WTC11 (cell line): ENCODE results near the gene PRX. TPM values are rescaled to one million over a fixed set of nuclear protein-coding genes. Genes with fewer than 3 reads are reported as not detected.
A peak's percentile ranks its signal among the peaks of the same experiment; 100 is the strongest.
"Not testable (repeated sequence)": the region's sequence is repeated elsewhere in the genome, so short reads cannot be mapped to it uniquely, and the experiment has no call there.

Experiments
- ATAC-seq: fragments of 200-7000 bp; cut with Tn5 transposase; 2 replicates; pipeline ENCODE4 v1.10.0; 2021; ENCODE audit warnings: mild to moderate bottlenecking, moderate library complexity
- CTCF ChIA-PET: fragments of 300-600 bp; sonication (Branson Sonifier 250); formaldehyde crosslinking; loops from one replicate; lab custom pipeline; 2021; ENCODE audit warnings: antibody characterized with exemption; lab: Charles Lee
- POLR2A ChIA-PET: fragments of 350-600 bp; sonication (Branson Sonifier 250); formaldehyde crosslinking; loops from one replicate; lab custom pipeline; 2021; ENCODE audit warnings: antibody characterized with exemption; lab: Charles Lee
- DNase-seq: peaks from one replicate; pipeline ENCODE4 v3.0.0; 2021; ENCODE audit warnings: low spot score
- H3K27ac Mint-ChIP-seq: 2 replicates; pipeline ENCODE4 v1.8.0; 2021; ENCODE audit warnings: mixed read lengths
- H3K27me3 Mint-ChIP-seq: 2 replicates; pipeline ENCODE4 v1.8.0; 2021; ENCODE audit warnings: low read depth, mild to moderate bottlenecking, moderate library complexity, mixed read lengths
- H3K36me3 Mint-ChIP-seq: 2 replicates; pipeline ENCODE4 v1.8.0; 2021; ENCODE audit warnings: mixed read lengths
- H3K4me1 Mint-ChIP-seq: 2 replicates; pipeline ENCODE4 v1.8.0; 2022; ENCODE audit warnings: mixed read lengths
- H3K4me3 Mint-ChIP-seq: 2 replicates; pipeline ENCODE4 v1.8.0; 2021; ENCODE audit warnings: mild to moderate bottlenecking, moderate library complexity, mixed read lengths
- H3K9me3 Mint-ChIP-seq: 2 replicates; pipeline ENCODE4 v1.8.0; 2021; ENCODE audit warnings: mixed read lengths
- ATF1 ChIP-seq: sonication (generic); formaldehyde crosslinking; IDR thresholded peaks from 2 replicates; pipeline ENCODE4 v1.8.1; 2023; ENCODE audit warnings: mild to moderate bottlenecking, moderate library complexity, missing genetic modification reagents
- CBFB ChIP-seq: sonication (generic); formaldehyde crosslinking; IDR thresholded peaks from 2 replicates; pipeline ENCODE4 v1.8.1; 2022; ENCODE audit warnings: mild to moderate bottlenecking, low read depth, missing genetic modification reagents
- GRHL2 ChIP-seq: fragments of 250-450 bp; sonication (Bioruptor Pico); IDR thresholded peaks from 2 replicates; pipeline ENCODE4 v1.8.0; 2022; ENCODE audit warnings: mild to moderate bottlenecking, moderate library complexity; ENCODE audit not compliant: insufficient replicate concordance, severe bottlenecking
- HMGA2 ChIP-seq: fragments of 250-450 bp; sonication (Bioruptor Pico); IDR thresholded peaks from 2 replicates; pipeline ENCODE4 v1.4.0; 2021; ENCODE audit warnings: mild to moderate bottlenecking, moderate library complexity
- NFATC4 ChIP-seq: fragments of 250-450 bp; sonication (Bioruptor Pico); IDR thresholded peaks from 2 replicates; pipeline ENCODE4 v1.9.0; 2021; ENCODE audit warnings: mild to moderate bottlenecking
- NFE2L1 ChIP-seq: sonication (generic); formaldehyde crosslinking; IDR thresholded peaks from 2 replicates; pipeline ENCODE4 v1.8.1; 2023; ENCODE audit warnings: missing genetic modification reagents
- SMAD3 ChIP-seq: sonication (generic); formaldehyde crosslinking; IDR thresholded peaks from 2 replicates; pipeline ENCODE4 v1.8.0; 2022; ENCODE audit warnings: missing genetic modification reagents, mild to moderate bottlenecking, borderline replicate concordance
- SP1 ChIP-seq: sonication (generic); formaldehyde crosslinking; conservative IDR thresholded peaks from 2 replicates; pipeline ENCODE4 v1.8.1; 2022; ENCODE audit warnings: missing genetic modification reagents
- TEAD4 ChIP-seq: sonication (generic); formaldehyde crosslinking; IDR thresholded peaks from 2 replicates; pipeline ENCODE4 v1.8.0; 2022; ENCODE audit warnings: mild to moderate bottlenecking, missing genetic modification reagents
- ZBTB21 ChIP-seq: sonication (generic); formaldehyde crosslinking; IDR thresholded peaks from 2 replicates; pipeline ENCODE4 v1.8.1; 2023; ENCODE audit warnings: mild to moderate bottlenecking, missing genetic modification reagents, borderline replicate concordance
- ZNF121 ChIP-seq: sonication (generic); formaldehyde crosslinking; IDR thresholded peaks from 2 replicates; pipeline ENCODE4 v1.8.0; 2023; ENCODE audit warnings: missing genetic modification reagents
- ZNF138 ChIP-seq: sonication (generic); formaldehyde crosslinking; conservative IDR thresholded peaks from 2 replicates; pipeline ENCODE4 v1.8.1; 2022; ENCODE audit warnings: mild to moderate bottlenecking, moderate library complexity, missing genetic modification reagents
- ZNF317 ChIP-seq: sonication (generic); formaldehyde crosslinking; IDR thresholded peaks from 2 replicates; pipeline ENCODE4 v1.8.1; 2023; ENCODE audit warnings: low read depth, mild to moderate bottlenecking, moderate library complexity, missing genetic modification reagents, borderline replicate concordance
- total RNA-seq: library from RNA; stranded (reverse); gene quantifications from 3 replicates; pipeline ENCODE4 v1.2.3, GENCODE V29; 2021
- TF ChIP-seq, protein P1 (sequence below): sonication (generic); formaldehyde crosslinking; IDR thresholded peaks from 2 replicates; pipeline ENCODE4 v1.8.1; 2023; ENCODE audit warnings: mild to moderate bottlenecking, missing genetic modification reagents
- TF ChIP-seq, protein P2 (sequence below): sonication (generic); formaldehyde crosslinking; IDR thresholded peaks from 2 replicates; pipeline ENCODE4 v1.8.1; 2022; ENCODE audit warnings: low read depth, mild to moderate bottlenecking, moderate library complexity, missing genetic modification reagents, borderline replicate concordance
- TF ChIP-seq, protein P3 (sequence below): sonication (generic); formaldehyde crosslinking; IDR thresholded peaks from 2 replicates; pipeline ENCODE4 v1.8.1; 2022; ENCODE audit warnings: low read depth, missing genetic modification reagents, borderline replicate concordance
- TF ChIP-seq, protein P4 (sequence below): sonication (generic); formaldehyde crosslinking; IDR thresholded peaks from 2 replicates; pipeline ENCODE4 v1.8.0; 2022; ENCODE audit warnings: mild to moderate bottlenecking, missing genetic modification reagents
- TF ChIP-seq, protein P5 (sequence below): fragments of 250-450 bp; sonication (Bioruptor Pico); IDR thresholded peaks from 2 replicates; pipeline ENCODE4 v1.9.0; 2021; ENCODE audit warnings: moderate library complexity, mild to moderate bottlenecking, inconsistent platforms, borderline replicate concordance

PRX gene
- total RNA-seq, 1 experiment from 2014 or later: 8.4 TPM

DNA sequence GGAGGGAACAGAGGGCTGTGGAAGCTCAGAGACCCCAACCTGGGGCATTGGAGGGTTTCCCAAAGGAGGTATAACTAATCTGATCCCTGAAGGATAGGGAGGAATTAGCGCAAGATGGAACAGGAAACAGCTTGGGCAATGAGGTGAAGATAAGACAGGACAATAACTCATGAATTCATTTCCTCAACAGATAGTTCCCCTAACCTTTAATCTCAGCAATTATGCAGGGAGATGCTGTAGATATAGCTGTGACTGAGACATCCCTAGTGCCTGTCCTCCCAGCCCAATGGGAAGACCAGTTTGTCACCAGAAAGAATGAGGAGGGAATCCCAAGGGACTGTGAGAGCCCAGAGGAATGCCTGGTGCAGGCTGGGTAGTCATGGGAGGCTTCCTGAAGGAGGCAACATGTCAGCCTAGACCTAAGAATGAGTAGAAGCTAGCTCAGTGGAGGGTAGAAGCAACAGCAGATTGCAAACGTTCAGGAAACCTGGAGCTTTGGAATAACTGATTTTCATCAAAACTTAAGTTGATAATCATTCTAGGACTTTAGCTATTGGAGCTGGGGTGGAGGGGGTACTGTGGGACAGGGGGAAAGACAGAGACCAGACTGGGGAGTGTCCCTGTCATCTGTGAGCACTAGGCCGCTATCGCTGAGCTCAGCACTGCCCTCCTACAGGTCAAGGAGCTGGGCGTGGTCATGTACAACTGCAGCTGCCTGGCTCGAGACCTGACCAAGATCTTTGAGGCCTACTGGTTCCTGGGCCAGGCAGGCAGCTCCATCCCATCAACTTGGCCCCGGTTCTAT, 42.0 kb downstream of the PRX start:
- H3K27me3 Mint-ChIP-seq: no peaks in the 10 kb centered on the region
- H3K4me1 Mint-ChIP-seq: peaks cover 6% of the 10 kb centered on the region
- peaks cover 30% of the 10 kb centered on the region for H3K36me3 Mint-ChIP-seq
- no peak overlapping the region for H3K27ac Mint-ChIP-seq
- CTCF ChIA-PET: interaction anchor here (0.8 to 0.9 kb wide), 2 partner anchors 9 to 50 kb away, joined by 3 to 5 read pairs; no protein-coding TSS in a partner anchor
- DNase-seq: no peak
- POLR2A ChIA-PET: no interaction called here
- H3K9me3 Mint-ChIP-seq: no peaks in the 10 kb centered on the region
- no peak for TF ChIP-seq GRHL2 (CRISPR knock-in tag)
- TF ChIP-seq TEAD4 (CRISPR knock-in tag): no peak
- no peak for TF ChIP-seq SMAD3 (CRISPR knock-in tag)
- no peak for TF ChIP-seq SP1 (CRISPR knock-in tag)
- TF ChIP-seq CBFB: no peak
- TF ChIP-seq, protein P1, sequence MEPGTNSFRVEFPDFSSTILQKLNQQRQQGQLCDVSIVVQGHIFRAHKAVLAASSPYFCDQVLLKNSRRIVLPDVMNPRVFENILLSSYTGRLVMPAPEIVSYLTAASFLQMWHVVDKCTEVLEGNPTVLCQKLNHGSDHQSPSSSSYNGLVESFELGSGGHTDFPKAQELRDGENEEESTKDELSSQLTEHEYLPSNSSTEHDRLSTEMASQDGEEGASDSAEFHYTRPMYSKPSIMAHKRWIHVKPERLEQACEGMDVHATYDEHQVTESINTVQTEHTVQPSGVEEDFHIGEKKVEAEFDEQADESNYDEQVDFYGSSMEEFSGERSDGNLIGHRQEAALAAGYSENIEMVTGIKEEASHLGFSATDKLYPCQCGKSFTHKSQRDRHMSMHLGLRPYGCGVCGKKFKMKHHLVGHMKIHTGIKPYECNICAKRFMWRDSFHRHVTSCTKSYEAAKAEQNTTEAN: no peak
- TF ChIP-seq NFE2L1: no peak
- TF ChIP-seq ZBTB21: no peak
- no peak for TF ChIP-seq ZNF121 (CRISPR knock-in tag)
- TF ChIP-seq, all 79 proteins: peak for 0
- H3K4me3 Mint-ChIP-seq: no peak overlapping the region
- ATAC-seq: no peak

DNA sequence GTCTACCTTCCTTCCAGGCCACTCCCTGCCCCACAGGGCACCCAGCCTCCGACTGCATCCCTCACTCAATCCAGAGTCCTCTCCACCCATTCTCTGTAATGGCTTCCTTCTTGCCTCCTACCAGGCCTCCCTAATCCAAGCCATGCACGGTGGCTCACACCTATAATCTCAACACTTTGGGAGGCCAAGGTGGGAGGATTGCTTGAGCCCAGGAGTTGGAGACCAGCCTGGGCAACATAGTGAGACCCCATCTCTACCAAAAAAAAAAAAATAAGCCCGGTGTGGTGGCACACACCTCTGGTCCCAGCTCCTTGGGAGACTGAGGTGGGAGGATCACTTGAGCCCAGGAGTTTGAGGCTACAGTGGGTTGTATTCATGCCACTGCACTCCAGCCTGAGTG, 42.9 kb downstream of the PRX start:
- H3K27me3 Mint-ChIP-seq, H3K4me3 Mint-ChIP-seq, H3K4me1 Mint-ChIP-seq, POLR2A ChIA-PET, ATAC-seq, H3K9me3 Mint-ChIP-seq, DNase-seq, H3K27ac Mint-ChIP-seq: not testable (repeated sequence)
- CTCF ChIA-PET: interaction anchor here (0.8 kb wide), 1 partner anchor 51 kb away, joined by 3 read pairs; no protein-coding TSS in a partner anchor
- peak; percentile 7; the same call in 1 of the 2 replicates for TF ChIP-seq ZNF121 (CRISPR knock-in tag)
- H3K36me3 Mint-ChIP-seq: peaks cover 30% of the 10 kb centered on the region

DNA sequence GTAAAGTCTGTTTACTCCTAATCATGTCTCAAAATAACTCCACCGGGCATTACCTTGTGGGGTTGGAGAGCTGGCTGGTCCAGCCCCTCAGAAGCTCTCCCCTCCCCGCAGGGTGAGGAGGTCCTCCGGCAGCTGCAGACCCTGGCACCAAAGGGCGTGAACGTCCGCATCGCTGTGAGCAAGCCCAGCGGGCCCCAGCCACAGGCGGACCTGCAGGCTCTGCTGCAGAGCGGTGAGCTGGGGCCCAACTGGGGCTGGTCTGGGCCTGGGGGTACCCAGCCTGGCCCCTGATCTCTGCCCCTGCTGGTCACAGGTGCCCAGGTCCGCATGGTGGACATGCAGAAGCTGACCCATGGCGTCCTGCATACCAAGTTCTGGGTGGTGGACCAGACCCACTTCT, 43.4 kb downstream of the PRX start:
- no peak for ATAC-seq
- Mint-ChIP-seq H3K27ac (no peak overlapping the region), H3K27me3 (peaks cover 3% of the 10 kb centered on the region; the same call in 1 of the 2 replicates), H3K36me3 (peaks cover 27% of the 10 kb centered on the region), H3K4me3 (no peak overlapping the region)
- POLR2A ChIA-PET: no interaction called here
- TF ChIP-seq, protein P2, sequence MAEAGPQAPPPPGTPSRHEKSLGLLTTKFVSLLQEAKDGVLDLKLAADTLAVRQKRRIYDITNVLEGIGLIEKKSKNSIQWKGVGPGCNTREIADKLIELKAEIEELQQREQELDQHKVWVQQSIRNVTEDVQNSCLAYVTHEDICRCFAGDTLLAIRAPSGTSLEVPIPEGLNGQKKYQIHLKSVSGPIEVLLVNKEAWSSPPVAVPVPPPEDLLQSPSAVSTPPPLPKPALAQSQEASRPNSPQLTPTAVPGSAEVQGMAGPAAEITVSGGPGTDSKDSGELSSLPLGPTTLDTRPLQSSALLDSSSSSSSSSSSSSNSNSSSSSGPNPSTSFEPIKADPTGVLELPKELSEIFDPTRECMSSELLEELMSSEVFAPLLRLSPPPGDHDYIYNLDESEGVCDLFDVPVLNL (CRISPR knock-in tag): 0 out of 2 replicates have a peak, but pooled peaks have one; percentile 31
- TF ChIP-seq, protein P3, sequence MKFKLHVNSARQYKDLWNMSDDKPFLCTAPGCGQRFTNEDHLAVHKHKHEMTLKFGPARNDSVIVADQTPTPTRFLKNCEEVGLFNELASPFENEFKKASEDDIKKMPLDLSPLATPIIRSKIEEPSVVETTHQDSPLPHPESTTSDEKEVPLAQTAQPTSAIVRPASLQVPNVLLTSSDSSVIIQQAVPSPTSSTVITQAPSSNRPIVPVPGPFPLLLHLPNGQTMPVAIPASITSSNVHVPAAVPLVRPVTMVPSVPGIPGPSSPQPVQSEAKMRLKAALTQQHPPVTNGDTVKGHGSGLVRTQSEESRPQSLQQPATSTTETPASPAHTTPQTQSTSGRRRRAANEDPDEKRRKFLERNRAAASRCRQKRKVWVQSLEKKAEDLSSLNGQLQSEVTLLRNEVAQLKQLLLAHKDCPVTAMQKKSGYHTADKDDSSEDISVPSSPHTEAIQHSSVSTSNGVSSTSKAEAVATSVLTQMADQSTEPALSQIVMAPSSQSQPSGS: no peak
- TF ChIP-seq, all 79 proteins: peak for 1
- no peak for DNase-seq
- Mint-ChIP-seq H3K4me1 (peaks cover 12% of the 10 kb centered on the region), H3K9me3 (no peaks in the 10 kb centered on the region)
- CTCF ChIA-PET: no interaction called here

DNA sequence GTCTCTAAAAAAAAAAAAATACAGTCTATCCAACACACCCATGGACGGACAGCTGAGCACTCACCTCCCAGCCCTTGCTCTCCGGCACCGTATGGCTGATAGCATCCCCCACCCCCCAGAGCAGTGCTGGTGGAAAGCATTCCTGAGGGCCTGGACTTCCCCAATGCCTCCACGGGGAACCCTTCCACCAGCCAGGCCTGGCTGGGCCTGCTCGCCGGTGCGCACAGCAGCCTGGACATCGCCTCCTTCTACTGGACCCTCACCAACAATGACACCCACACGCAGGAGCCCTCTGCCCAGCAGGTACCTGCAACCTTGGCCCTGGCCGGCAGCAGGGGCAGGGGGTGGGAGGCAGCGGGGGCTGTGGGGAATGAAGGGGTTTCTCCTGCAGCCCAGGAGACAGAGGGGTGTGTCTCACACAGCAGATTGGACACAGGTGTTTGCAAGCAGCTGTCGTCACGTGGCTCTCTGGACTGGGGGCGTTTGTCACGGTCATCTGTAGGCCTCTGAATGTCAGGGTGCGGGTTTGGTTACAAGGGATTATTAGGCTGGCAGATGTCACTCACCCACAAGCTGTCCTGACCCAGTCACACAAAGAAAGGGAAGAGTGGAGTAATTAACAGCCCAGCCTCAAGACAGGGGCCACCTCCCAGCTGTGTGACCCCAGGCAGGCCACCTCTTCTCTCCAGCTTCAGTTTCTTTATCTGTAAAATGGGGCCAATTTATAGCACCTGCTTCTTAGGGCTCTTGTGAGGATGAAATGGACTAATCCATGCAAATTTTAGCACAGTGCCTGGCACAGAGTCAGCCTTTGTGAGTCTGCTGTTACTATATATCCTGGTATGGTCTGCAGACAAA, 45.4 kb downstream of the PRX start:
- H3K27me3 Mint-ChIP-seq: peaks cover 5% of the 10 kb centered on the region; the same call in 1 of the 2 replicates
- H3K36me3 Mint-ChIP-seq: peaks cover 13% of the 10 kb centered on the region
- H3K9me3 Mint-ChIP-seq: no peaks in the 10 kb centered on the region
- no peak overlapping the region for H3K4me3 Mint-ChIP-seq
- ATAC-seq (no peak), DNase-seq (no peak)
- H3K27ac Mint-ChIP-seq: no peak overlapping the region
- POLR2A ChIA-PET: interaction anchor here (1.0 to 1.4 kb wide), 2 partner anchors 13 to 53 kb away, joined by 3 to 6 read pairs; no protein-coding TSS in a partner anchor
- CTCF ChIA-PET: interaction anchor here (1.3 to 4.1 kb wide), 4 partner anchors 13 to 150 kb away, joined by 4 to 28 read pairs (median 12); partner anchors contain the start of gene TTC9B
- peaks cover 12% of the 10 kb centered on the region for H3K4me1 Mint-ChIP-seq
- no peak for TF ChIP-seq ZNF138 (CRISPR knock-in tag)
- no peak for TF ChIP-seq ZNF317 (CRISPR knock-in tag)
- no peak for TF ChIP-seq NFATC4 (CRISPR knock-in tag)
- TF ChIP-seq, protein P4, sequence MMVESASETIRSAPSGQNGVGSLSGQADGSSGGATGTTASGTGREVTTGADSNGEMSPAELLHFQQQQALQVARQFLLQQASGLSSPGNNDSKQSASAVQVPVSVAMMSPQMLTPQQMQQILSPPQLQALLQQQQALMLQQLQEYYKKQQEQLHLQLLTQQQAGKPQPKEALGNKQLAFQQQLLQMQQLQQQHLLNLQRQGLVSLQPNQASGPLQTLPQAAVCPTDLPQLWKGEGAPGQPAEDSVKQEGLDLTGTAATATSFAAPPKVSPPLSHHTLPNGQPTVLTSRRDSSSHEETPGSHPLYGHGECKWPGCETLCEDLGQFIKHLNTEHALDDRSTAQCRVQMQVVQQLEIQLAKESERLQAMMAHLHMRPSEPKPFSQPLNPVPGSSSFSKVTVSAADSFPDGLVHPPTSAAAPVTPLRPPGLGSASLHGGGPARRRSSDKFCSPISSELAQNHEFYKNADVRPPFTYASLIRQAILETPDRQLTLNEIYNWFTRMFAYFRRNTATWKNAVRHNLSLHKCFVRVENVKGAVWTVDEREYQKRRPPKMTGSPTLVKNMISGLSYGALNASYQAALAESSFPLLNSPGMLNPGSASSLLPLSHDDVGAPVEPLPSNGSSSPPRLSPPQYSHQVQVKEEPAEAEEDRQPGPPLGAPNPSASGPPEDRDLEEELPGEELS (CRISPR knock-in tag): no peak
- TF ChIP-seq, protein P5, sequence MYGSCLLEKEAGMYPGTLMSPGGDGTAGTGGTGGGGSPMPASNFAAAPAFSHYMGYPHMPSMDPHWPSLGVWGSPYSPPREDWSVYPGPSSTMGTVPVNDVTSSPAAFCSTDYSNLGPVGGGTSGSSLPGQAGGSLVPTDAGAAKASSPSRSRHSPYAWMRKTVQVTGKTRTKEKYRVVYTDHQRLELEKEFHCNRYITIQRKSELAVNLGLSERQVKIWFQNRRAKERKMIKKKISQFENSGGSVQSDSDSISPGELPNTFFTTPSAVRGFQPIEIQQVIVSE (CRISPR knock-in tag): no peak
- TF ChIP-seq, protein P1: no peak
- TF ChIP-seq ATF1 (CRISPR knock-in tag): no peak
- no peak for TF ChIP-seq HMGA2 (CRISPR knock-in tag)
